WTC11 (cell line): Measurements from ENCODE around the gene GTPBP1. TPM values are rescaled to one million over a fixed set of nuclear protein-coding genes. Genes with fewer than 3 reads are reported as not detected.

Source experiments
- ATAC-seq: fragments of 200-7000 bp; cut with Tn5 transposase; 2 replicates; pipeline ENCODE4 v1.10.0; 2021; ENCODE audit warnings: mild to moderate bottlenecking, moderate library complexity
- CTCF ChIA-PET: fragments of 300-600 bp; sonication (Branson Sonifier 250); formaldehyde crosslinking; loops from one replicate; lab custom pipeline; 2021; ENCODE audit warnings: antibody characterized with exemption; lab: Charles Lee
- POLR2A ChIA-PET: fragments of 350-600 bp; sonication (Branson Sonifier 250); formaldehyde crosslinking; loops from one replicate; lab custom pipeline; 2021; ENCODE audit warnings: antibody characterized with exemption; lab: Charles Lee
- DNase-seq: peaks from one replicate; pipeline ENCODE4 v3.0.0; 2021; ENCODE audit warnings: low spot score
- H3K27ac Mint-ChIP-seq: 2 replicates; pipeline ENCODE4 v1.8.0; 2021; ENCODE audit warnings: mixed read lengths
- H3K27me3 Mint-ChIP-seq: 2 replicates; pipeline ENCODE4 v1.8.0; 2021; ENCODE audit warnings: low read depth, mild to moderate bottlenecking, moderate library complexity, mixed read lengths
- H3K36me3 Mint-ChIP-seq: 2 replicates; pipeline ENCODE4 v1.8.0; 2021; ENCODE audit warnings: mixed read lengths
- H3K4me1 Mint-ChIP-seq: 2 replicates; pipeline ENCODE4 v1.8.0; 2022; ENCODE audit warnings: mixed read lengths
- H3K4me3 Mint-ChIP-seq: 2 replicates; pipeline ENCODE4 v1.8.0; 2021; ENCODE audit warnings: mild to moderate bottlenecking, moderate library complexity, mixed read lengths
- H3K9me3 Mint-ChIP-seq: 2 replicates; pipeline ENCODE4 v1.8.0; 2021; ENCODE audit warnings: mixed read lengths
- ESRRA ChIP-seq: sonication (generic); formaldehyde crosslinking; IDR thresholded peaks from 2 replicates; pipeline ENCODE4 v1.8.1; 2022; ENCODE audit warnings: mild to moderate bottlenecking, missing genetic modification reagents, borderline replicate concordance
- ETV6 ChIP-seq: sonication (generic); formaldehyde crosslinking; IDR thresholded peaks from 2 replicates; pipeline ENCODE4 v1.8.1; 2022; ENCODE audit warnings: mild to moderate bottlenecking, missing genetic modification reagents
- FOXJ3 ChIP-seq: sonication (generic); formaldehyde crosslinking; IDR thresholded peaks from 2 replicates; pipeline ENCODE4 v1.9.0; 2021; ENCODE audit warnings: missing genetic modification reagents, mild to moderate bottlenecking, borderline replicate concordance
- FOXP1 ChIP-seq: sonication (generic); formaldehyde crosslinking; IDR thresholded peaks from 2 replicates; pipeline ENCODE4 v1.8.0; 2022; ENCODE audit warnings: missing genetic modification reagents, mild to moderate bottlenecking, moderate library complexity, borderline replicate concordance
- HMGXB4 ChIP-seq: sonication (generic); formaldehyde crosslinking; IDR thresholded peaks from 2 replicates; pipeline ENCODE4 v1.8.1; 2023; ENCODE audit warnings: mild to moderate bottlenecking, moderate library complexity, missing genetic modification reagents
- IRF1 ChIP-seq: sonication (generic); formaldehyde crosslinking; IDR thresholded peaks from 2 replicates; pipeline ENCODE4 v1.8.0; 2023; ENCODE audit warnings: missing genetic modification reagents
- IRF2 ChIP-seq: sonication (generic); formaldehyde crosslinking; IDR thresholded peaks from 2 replicates; pipeline ENCODE4 v1.8.0; 2022; ENCODE audit warnings: low read depth, missing genetic modification reagents, borderline replicate concordance
- JUN ChIP-seq: sonication (generic); formaldehyde crosslinking; IDR thresholded peaks from 2 replicates; pipeline ENCODE4 v1.8.0; 2023; ENCODE audit warnings: mild to moderate bottlenecking, missing genetic modification reagents
- MAX ChIP-seq: sonication (generic); formaldehyde crosslinking; IDR thresholded peaks from 2 replicates; pipeline ENCODE4 v1.8.0; 2022; ENCODE audit warnings: mild to moderate bottlenecking, missing genetic modification reagents
- MLX ChIP-seq: sonication (generic); formaldehyde crosslinking; IDR thresholded peaks from 2 replicates; pipeline ENCODE4 v1.8.1; 2023; ENCODE audit warnings: mild to moderate bottlenecking, missing genetic modification reagents, moderate library complexity
- NFE2L1 ChIP-seq: sonication (generic); formaldehyde crosslinking; IDR thresholded peaks from 2 replicates; pipeline ENCODE4 v1.8.1; 2023; ENCODE audit warnings: missing genetic modification reagents
- NFYB ChIP-seq: sonication (generic); formaldehyde crosslinking; conservative IDR thresholded peaks from 2 replicates; pipeline ENCODE4 v1.8.0; 2022; ENCODE audit warnings: low read depth, missing genetic modification reagents
- OVOL2 ChIP-seq: fragments of 250-450 bp; sonication (Bioruptor Pico); IDR thresholded peaks from 2 replicates; pipeline ENCODE4 v1.9.0; 2021; ENCODE audit warnings: mild to moderate bottlenecking, borderline replicate concordance
- PRRX2 ChIP-seq: fragments of 250-450 bp; sonication (Bioruptor Pico); IDR thresholded peaks from 2 replicates; pipeline ENCODE4 v1.8.0; 2021; ENCODE audit warnings: mild to moderate bottlenecking
- TEAD4 ChIP-seq: sonication (generic); formaldehyde crosslinking; IDR thresholded peaks from 2 replicates; pipeline ENCODE4 v1.8.0; 2022; ENCODE audit warnings: mild to moderate bottlenecking, missing genetic modification reagents
- TP53 ChIP-seq: sonication (generic); formaldehyde crosslinking; IDR thresholded peaks from 2 replicates; pipeline ENCODE4 v1.8.1; 2023; ENCODE audit warnings: mild to moderate bottlenecking, missing genetic modification reagents
- ZNF121 ChIP-seq: sonication (generic); formaldehyde crosslinking; IDR thresholded peaks from 2 replicates; pipeline ENCODE4 v1.8.0; 2023; ENCODE audit warnings: missing genetic modification reagents
- ZNF138 ChIP-seq: sonication (generic); formaldehyde crosslinking; conservative IDR thresholded peaks from 2 replicates; pipeline ENCODE4 v1.8.1; 2022; ENCODE audit warnings: mild to moderate bottlenecking, moderate library complexity, missing genetic modification reagents
- ZNF423 ChIP-seq: fragments of 250-450 bp; sonication (Bioruptor Pico); IDR thresholded peaks from 2 replicates; pipeline ENCODE4 v2.1.2; 2022; ENCODE audit warnings: mild to moderate bottlenecking, moderate library complexity
- ZNF425 ChIP-seq: fragments of 250-450 bp; sonication (Bioruptor Pico); conservative IDR thresholded peaks from 2 replicates; pipeline ENCODE4 v1.9.0; 2021; ENCODE audit warnings: mild to moderate bottlenecking
- ZNF512 ChIP-seq: sonication (generic); formaldehyde crosslinking; IDR thresholded peaks from 2 replicates; pipeline ENCODE4 v1.8.1; 2022; ENCODE audit warnings: missing genetic modification reagents, borderline replicate concordance
- ZSCAN18 ChIP-seq: fragments of 250-450 bp; sonication (Bioruptor Pico); IDR thresholded peaks from 2 replicates; pipeline ENCODE4 v2.1.2; 2022; ENCODE audit warnings: mild to moderate bottlenecking, moderate library complexity
- total RNA-seq: library from RNA; stranded (reverse); gene quantifications from 3 replicates; pipeline ENCODE4 v1.2.3, GENCODE V29; 2021

The GTPBP1 gene
- total RNA-seq, 1 experiment from 2014 or later: 108 TPM

GRCh38 chr22:38758276-38758945 is 52.7 kb downstream of the GTPBP1 start:
- ChIA-PET POLR2A (interaction anchor here (0.6 kb wide), 1 partner anchor 28 kb away, joined by 4 read pairs; no protein-coding TSS in a partner anchor), CTCF (interaction anchor here (0.6 to 2.7 kb wide), 4 partner anchors 8 to 25 kb away, joined by 3 to 14 read pairs (median 4); no protein-coding TSS in a partner anchor)
- Mint-ChIP-seq H3K27ac (no peak overlapping the region), H3K9me3 (no peaks in the 10 kb centered on the region), H3K36me3 (no peaks in the 10 kb centered on the region), H3K4me3 (no peak overlapping the region), H3K4me1 (peaks cover 19% of the 10 kb centered on the region), H3K27me3 (peaks cover 11% of the 10 kb centered on the region)
- TF ChIP-seq ZNF512: no peak
- no peak for TF ChIP-seq ZNF423 (CRISPR knock-in tag)
- TF ChIP-seq HMGXB4 (CRISPR knock-in tag): no peak
- no peak for TF ChIP-seq TP53 (CRISPR knock-in tag)
- TF ChIP-seq TEAD4: no peak
- no peak for TF ChIP-seq ETV6 (CRISPR knock-in tag)
- TF ChIP-seq ZNF425 (CRISPR knock-in tag): no peak
- TF ChIP-seq FOXJ3 (CRISPR knock-in tag): no peak
- DNase-seq: no peak
- no peak for ATAC-seq

GRCh38 chr22:38759005-38759404 is 53.3 kb downstream of the GTPBP1 start:
- POLR2A ChIA-PET: no interaction called here
- H3K9me3 Mint-ChIP-seq: no peaks in the 10 kb centered on the region
- no peak overlapping the region for H3K27ac Mint-ChIP-seq
- CTCF ChIA-PET: interaction anchor here (2.7 kb wide), 1 partner anchor 10 kb away, joined by 14 read pairs; no protein-coding TSS in a partner anchor
- no peaks in the 10 kb centered on the region for H3K36me3 Mint-ChIP-seq
- no peak overlapping the region for H3K4me3 Mint-ChIP-seq
- peaks cover 11% of the 10 kb centered on the region for H3K27me3 Mint-ChIP-seq
- H3K4me1 Mint-ChIP-seq: peaks cover 16% of the 10 kb centered on the region
- DNase-seq (no peak), ATAC-seq (no peak)
- TF ChIP-seq NFE2L1 (CRISPR knock-in tag): no peak
- TF ChIP-seq ZNF138 (CRISPR knock-in tag): no peak
- no peak for TF ChIP-seq OVOL2 (CRISPR knock-in tag)
- TF ChIP-seq NFYB: no peak
- no peak for TF ChIP-seq FOXP1
- no peak for TF ChIP-seq MLX (CRISPR knock-in tag)
- TF ChIP-seq ESRRA (CRISPR knock-in tag): no peak
- TF ChIP-seq JUN (CRISPR knock-in tag): no peak
- no peak for TF ChIP-seq IRF1
- no peak for TF ChIP-seq IRF2 (CRISPR knock-in tag)
- no peak for TF ChIP-seq ZNF121 (CRISPR knock-in tag)
- TF ChIP-seq ZSCAN18: no peak
- no peak for TF ChIP-seq PRRX2 (CRISPR knock-in tag)
- no peak for TF ChIP-seq MAX (CRISPR knock-in tag)
- no peak for TF ChIP-seq TP53 (CRISPR knock-in tag)
